Measurements from ENCODE around the gene PBX1.

The PBX1 gene

DNA sequence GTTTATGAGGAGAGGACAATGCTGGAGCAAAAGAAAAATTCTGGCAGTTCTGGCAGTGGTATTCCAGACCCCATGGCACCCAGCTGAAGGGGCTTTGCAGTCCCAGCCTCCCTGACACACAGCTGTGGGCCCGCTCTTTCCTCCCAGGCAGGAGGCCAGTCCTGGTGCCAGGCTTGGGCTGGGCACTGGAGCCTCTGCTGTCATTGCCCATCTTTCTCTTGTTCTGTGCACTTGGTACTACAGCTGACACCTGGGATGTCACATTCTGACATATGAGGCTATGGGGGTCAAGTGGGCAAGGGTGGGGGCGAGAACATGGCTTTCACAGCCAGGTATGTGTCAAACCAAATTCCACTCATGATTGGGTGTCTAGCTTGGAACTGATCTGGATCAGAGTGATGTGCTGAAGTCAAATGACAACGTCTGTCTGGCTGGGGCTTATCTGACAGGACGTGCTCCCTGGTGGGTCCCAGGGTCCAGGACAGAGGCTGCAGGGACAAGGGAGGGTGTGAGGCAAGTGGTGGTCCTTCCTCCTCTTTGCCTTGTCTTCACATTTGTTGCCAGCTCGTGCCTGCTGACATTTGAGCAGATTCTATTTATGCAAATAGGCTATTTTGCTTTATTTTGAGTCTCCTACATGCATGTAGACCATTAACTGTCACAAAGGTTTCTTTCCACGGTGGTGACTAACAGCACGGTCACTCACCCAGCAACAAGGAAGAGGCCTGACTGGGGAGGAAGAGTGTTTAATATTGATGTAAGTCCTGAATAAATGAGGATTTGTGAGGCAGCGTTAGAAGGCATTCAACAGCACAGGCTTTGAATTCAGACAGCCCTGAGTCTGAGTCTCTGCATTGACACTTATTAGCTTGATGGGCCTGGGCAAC, 336.3 kb downstream of the PBX1 start:
- FAIRE-seq (no peak), DNase-seq (ENCODE audit: insufficient read length, low spot score) (no peak)
- TF ChIP-seq, protein P1, sequence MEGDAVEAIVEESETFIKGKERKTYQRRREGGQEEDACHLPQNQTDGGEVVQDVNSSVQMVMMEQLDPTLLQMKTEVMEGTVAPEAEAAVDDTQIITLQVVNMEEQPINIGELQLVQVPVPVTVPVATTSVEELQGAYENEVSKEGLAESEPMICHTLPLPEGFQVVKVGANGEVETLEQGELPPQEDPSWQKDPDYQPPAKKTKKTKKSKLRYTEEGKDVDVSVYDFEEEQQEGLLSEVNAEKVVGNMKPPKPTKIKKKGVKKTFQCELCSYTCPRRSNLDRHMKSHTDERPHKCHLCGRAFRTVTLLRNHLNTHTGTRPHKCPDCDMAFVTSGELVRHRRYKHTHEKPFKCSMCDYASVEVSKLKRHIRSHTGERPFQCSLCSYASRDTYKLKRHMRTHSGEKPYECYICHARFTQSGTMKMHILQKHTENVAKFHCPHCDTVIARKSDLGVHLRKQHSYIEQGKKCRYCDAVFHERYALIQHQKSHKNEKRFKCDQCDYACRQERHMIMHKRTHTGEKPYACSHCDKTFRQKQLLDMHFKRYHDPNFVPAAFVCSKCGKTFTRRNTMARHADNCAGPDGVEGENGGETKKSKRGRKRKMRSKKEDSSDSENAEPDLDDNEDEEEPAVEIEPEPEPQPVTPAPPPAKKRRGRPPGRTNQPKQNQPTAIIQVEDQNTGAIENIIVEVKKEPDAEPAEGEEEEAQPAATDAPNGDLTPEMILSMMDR (IDR thresholded peaks at IDR 0.05; ENCODE audit: insufficient read depth, missing control alignments), result no peak

DNA sequence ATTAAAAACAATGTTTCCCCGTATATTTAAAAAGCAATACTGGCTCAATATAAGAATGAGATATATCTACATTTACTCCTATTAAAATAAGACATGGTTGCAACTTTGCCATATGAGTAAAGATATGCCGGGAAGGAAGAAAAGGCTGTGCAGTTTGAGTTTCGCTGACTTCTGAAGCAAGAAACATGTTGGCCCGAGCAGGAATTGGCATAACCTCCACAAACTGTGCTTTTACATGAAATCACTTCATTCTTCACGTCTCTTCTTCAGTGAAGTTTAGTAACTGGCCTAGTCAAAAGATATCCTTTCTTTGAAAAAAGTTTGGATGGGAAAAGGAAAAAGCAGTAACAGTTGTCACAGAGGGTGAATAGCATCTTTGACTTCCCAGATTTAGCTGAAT, 342.0 kb downstream of the PBX1 start:
- TF ChIP-seq, protein P1 (IDR thresholded peaks at IDR 0.05; ENCODE audit: insufficient read depth, missing control alignments), result no peak
- no peak for FAIRE-seq
- DNase-seq (ENCODE audit: insufficient read length, low spot score), result no peak
